HG02943 (cell line): ENCODE data around the gene FBXO36.
A peak's percentile ranks its signal among the peaks of the same experiment; 100 is the strongest.
"Not testable (repeated sequence)": the region's sequence is repeated elsewhere in the genome, so short reads cannot be mapped to it uniquely, and the experiment has no call there.

Experiments used
- ATAC-seq: cut with Tn5 transposase; IDR thresholded peaks from one replicate; pipeline ENCODE4 v1.9.1; 2021; ENCODE audit warnings: mild to moderate bottlenecking, low read depth, moderate library complexity; ENCODE audit not compliant: unreplicated experiment

The FBXO36 gene

GRCh38 chr2:229922449-229923386 is at the start of gene FBXO36:
Gene FBXO36 (plus strand): TSS chr2:229922503. CDS start chr2:229922514, 11 bp downstream.
- peak; percentile 65 for ATAC-seq

GRCh38 chr2:229873123-229873581 is 49.2 kb upstream of the FBXO36 start:
- ATAC-seq, result peak; percentile 91

GRCh38 chr2:229874647-229875046 is 47.7 kb upstream of the FBXO36 start:
- ATAC-seq, result no peak

GRCh38 chr2:229875549-229875948 is 46.8 kb upstream of the FBXO36 start:
- no peak for ATAC-seq

- no peak for ATAC-seq
Measured at GRCh38 chr2:229879191-229879950, 42.9 kb upstream of the FBXO36 start.

- ATAC-seq, result no peak
Measured at GRCh38 chr2:229880892-229881586, 41.3 kb upstream of the FBXO36 start.

- ATAC-seq, result no peak
Measured at GRCh38 chr2:229882583-229882982, 39.7 kb upstream of the FBXO36 start.

GRCh38 chr2:229884775-229885699 is 37.3 kb upstream of the FBXO36 start:
- ATAC-seq, result no peak

- no peak for ATAC-seq
Measured at GRCh38 chr2:229887441-229887840, 34.9 kb upstream of the FBXO36 start.

GRCh38 chr2:229888031-229888430 is 34.3 kb upstream of the FBXO36 start:
- no peak for ATAC-seq

GRCh38 chr2:229889023-229889422 is 33.3 kb upstream of the FBXO36 start:
- no peak for ATAC-seq

- no peak for ATAC-seq
Measured at GRCh38 chr2:229896857-229897256, 25.4 kb upstream of the FBXO36 start.

GRCh38 chr2:229899604-229900003 is 22.7 kb upstream of the FBXO36 start:
- no peak for ATAC-seq

GRCh38 chr2:229900012-229900411 is 22.3 kb upstream of the FBXO36 start:
- no peak for ATAC-seq

- not testable (repeated sequence) for ATAC-seq
Measured at GRCh38 chr2:229900514-229900913, 21.8 kb upstream of the FBXO36 start.

- ATAC-seq, result no peak
Measured at GRCh38 chr2:229901819-229902218, 20.5 kb upstream of the FBXO36 start.

- no peak for ATAC-seq
Measured at GRCh38 chr2:229903037-229903436, 19.3 kb upstream of the FBXO36 start.

- no peak for ATAC-seq
Measured at GRCh38 chr2:229905601-229906000, 16.7 kb upstream of the FBXO36 start.

- no peak for ATAC-seq
Measured at GRCh38 chr2:229909090-229909489, 13.2 kb upstream of the FBXO36 start.
